Cardiac fibroblast (primary cell): Measurements from ENCODE around the gene RRAGC.
"Not testable (repeated sequence)": the region's sequence is repeated elsewhere in the genome, so short reads cannot be mapped to it uniquely, and the experiment has no call there.

Source experiments
- DNase-seq, 2 donors: peaks; one replicate each; pipeline versions ENCODE4 v3.0.0 to v3.0.0-alpha.2; 2010; ENCODE audit warnings: low read depth in 2 of 2
- H3K4me3 ChIP-seq, 2 donors: replicated peaks in 1 of 2; 1 replicate in 1 of 2; 2 replicates in 1 of 2; pipeline ENCODE4 v1.5.1; 2011; ENCODE audit warnings: low read depth in 2 of 2, low read length in 2 of 2, mild to moderate bottlenecking in 2 of 2, moderate library complexity in 1 of 2
- TF ChIP-seq, protein P1 (sequence below): IDR thresholded peaks from one replicate; pipeline ENCODE4 v1.5.1; 2011; ENCODE audit warnings: low read depth, mild to moderate bottlenecking, low read length, inconsistent platforms

RRAGC gene

DNA sequence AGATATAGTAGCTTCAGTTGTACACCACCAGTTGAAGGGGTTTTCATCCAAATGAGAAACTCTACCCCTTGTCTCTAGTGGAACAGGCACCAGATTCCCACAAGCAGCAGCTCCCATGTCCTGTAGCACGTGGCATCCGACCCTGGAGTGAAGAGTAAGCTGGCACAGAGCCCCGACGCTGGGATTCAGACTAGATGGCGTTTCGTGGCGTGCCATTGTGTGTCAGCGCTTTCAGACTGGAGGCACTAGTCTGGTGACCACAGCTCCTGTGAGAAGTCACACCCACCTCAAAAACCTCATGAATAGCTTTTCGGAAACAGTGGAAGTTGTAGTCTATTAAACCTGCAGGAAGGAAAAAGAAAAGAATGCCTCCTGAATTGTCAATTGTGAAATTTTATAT, 20.2 kb downstream of the RRAGC start:
- H3K4me3 ChIP-seq = no peak overlapping the region
- no peak for DNase-seq
- TF ChIP-seq, protein P1, sequence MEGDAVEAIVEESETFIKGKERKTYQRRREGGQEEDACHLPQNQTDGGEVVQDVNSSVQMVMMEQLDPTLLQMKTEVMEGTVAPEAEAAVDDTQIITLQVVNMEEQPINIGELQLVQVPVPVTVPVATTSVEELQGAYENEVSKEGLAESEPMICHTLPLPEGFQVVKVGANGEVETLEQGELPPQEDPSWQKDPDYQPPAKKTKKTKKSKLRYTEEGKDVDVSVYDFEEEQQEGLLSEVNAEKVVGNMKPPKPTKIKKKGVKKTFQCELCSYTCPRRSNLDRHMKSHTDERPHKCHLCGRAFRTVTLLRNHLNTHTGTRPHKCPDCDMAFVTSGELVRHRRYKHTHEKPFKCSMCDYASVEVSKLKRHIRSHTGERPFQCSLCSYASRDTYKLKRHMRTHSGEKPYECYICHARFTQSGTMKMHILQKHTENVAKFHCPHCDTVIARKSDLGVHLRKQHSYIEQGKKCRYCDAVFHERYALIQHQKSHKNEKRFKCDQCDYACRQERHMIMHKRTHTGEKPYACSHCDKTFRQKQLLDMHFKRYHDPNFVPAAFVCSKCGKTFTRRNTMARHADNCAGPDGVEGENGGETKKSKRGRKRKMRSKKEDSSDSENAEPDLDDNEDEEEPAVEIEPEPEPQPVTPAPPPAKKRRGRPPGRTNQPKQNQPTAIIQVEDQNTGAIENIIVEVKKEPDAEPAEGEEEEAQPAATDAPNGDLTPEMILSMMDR = no peak

GRCh38 chr1:38836316-38836715, 23.3 kb downstream of the RRAGC start:
- DNase-seq, H3K4me3 ChIP-seq: not testable (repeated sequence)

- no peak overlapping the region for H3K4me3 ChIP-seq
- TF ChIP-seq, protein P1 = peak; percentile 73
- peak; percentile 89 to 93 for DNase-seq
These were observed 24.4 kb downstream of the RRAGC start for GRCh38 chr1:38834937-38835827.

DNA sequence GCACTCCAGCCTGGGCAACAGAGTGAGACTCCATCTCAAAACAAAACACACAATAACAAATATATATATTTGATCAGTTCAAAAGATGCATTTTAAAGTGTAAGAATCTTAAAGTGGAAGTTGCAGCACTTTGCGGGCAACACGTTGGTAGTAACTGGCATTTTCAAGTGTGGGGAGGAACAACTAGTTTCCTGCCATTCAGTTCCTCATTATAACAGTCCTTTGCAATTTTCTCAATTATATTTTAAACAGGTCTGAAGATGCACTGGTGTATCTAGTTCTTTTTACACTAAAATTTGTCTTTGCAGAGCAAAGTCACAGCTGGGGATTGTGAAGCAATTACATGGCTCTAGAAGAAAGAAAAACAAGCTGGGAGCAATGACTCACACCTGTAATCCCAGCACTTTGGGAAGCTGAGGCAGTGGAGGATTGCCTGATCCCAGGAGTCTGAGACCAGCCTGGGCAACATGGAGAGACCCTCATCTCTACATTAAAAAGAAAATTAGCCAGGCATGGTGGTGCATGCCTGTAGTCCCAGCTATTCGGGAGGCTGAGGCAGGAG, 25.3 kb downstream of the RRAGC start:
- TF ChIP-seq, protein P1 = no peak
- no peak overlapping the region for H3K4me3 ChIP-seq
- peak in 1 of 2 donors; percentile 26 for DNase-seq

DNA sequence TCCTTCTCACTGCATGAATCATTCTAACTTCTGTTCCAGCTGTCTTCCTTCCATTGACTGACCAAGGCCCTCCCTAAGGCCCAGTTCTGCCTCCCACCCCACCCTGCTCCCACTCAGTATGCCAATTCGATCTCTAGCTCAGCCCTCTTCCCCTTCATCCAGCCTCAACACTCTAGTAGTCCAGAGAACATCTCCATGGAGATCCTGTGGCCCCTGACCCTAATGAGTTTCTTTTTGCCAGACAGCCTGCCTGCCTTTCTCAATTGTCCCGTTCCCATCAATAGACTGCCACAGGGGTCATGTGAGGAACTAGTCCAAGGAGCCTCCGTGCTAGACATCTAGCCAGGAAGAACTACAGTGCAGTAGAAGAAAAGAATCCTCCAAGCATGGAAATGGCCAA, 26.4 kb downstream of the RRAGC start:
- TF ChIP-seq, protein P1 = no peak
- no peak overlapping the region for H3K4me3 ChIP-seq
- DNase-seq = no peak

DNA sequence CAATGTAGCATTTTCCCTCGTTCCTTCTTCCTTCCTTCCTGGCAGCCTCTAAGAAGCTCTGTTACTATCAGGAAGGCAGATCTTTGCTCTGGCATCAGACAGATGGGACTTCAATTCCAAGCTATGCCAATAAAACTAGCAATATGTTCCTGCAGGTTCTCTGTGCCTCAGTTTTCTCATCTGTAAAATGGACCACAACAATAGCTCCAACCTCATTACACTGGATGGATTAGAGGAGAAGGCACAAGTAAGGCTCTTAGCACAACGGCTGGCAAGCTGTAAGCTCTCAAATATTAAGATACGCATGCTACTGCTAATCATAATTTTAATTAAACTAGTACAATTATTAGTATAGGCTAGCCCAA, 27.2 kb downstream of the RRAGC start:
- H3K4me3 ChIP-seq = no peak overlapping the region
- DNase-seq = no peak
- TF ChIP-seq, protein P1 = no peak

GRCh38 chr1:38831731-38832369, 27.7 kb downstream of the RRAGC start:
- no peak overlapping the region for H3K4me3 ChIP-seq
- TF ChIP-seq, protein P1 = no peak
- no peak for DNase-seq
